Muscle of arm (tissue), 14 donors: ENCODE measurements around the gene OOSP3. TPM values are rescaled to one million over a fixed set of nuclear protein-coding genes. Genes with fewer than 3 reads are reported as not detected.
"Not testable (repeated sequence)": the region's sequence is repeated elsewhere in the genome, so short reads cannot be mapped to it uniquely, and the experiment has no call there.

Source experiments
- DNase-seq: peaks from one replicate; pipeline ENCODE4 v3.0.0-alpha.2; 2013
- long read RNA-seq, 11 donors: transcript quantifications; one replicate each; lab custom pipeline, GENCODE V29; 2026
- polyA plus RNA-seq, 12 donors: library from polyadenylated mRNA; unstranded; fragments of 120-200 nt; gene quantifications; one replicate each; pipeline ENCODE4 v1.2.1, GENCODE V29; 2013; ENCODE audit not compliant: insufficient read length in 12 of 12

The OOSP3 gene, protein sequence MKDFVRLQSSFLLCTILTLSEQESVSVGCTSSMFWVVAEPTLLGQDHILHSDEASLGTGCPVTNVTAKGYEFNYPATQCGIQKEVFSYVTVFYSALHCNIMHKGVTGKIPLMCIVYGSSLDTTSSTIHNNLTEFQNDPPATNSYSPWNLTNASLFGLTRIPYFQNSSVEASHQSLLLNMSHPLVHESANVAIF
- not detected for polyA plus RNA-seq
- long read RNA-seq, donor 1 = 0 reads
- long read RNA-seq, donor 2 = 0 reads
- long read RNA-seq, donor 3 = 0 reads
- long read RNA-seq, donor 4 = 0 reads
- long read RNA-seq, donor 5 = 0 reads
- long read RNA-seq, donor 6 = 0 reads
- long read RNA-seq, donor 7 = 0 reads
- long read RNA-seq, donor 8 = 0 reads
- long read RNA-seq, donor 9 = 0 reads
- long read RNA-seq, donor 10 = 0 reads
- long read RNA-seq, donor 11 = 0 reads

DNA sequence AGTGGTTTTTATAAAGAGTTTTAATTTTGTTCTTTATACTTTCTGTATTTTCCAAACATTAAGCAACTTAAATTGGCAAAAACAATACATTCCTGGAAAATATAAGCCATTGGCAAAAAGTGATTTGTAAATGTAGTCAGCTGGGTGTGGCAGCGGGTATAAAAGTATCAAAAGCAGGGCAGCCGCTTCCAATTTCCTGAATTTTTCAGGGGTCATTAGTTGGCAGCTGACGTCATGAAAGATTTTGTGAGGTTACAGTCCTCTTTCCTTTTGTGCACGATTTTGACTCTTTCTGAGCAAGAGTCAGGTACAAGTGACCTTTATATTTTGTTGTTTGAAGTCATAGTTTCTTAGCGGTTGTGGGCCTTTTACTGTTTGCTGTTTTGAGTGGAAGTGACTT is at the start of gene OOSP3:
TSS of gene OOSP3 (plus strand) at position 208 of the 400 bp plus-strand sequence. CDS start at position 235, 27 bp downstream.
- no peak for DNase-seq

DNA sequence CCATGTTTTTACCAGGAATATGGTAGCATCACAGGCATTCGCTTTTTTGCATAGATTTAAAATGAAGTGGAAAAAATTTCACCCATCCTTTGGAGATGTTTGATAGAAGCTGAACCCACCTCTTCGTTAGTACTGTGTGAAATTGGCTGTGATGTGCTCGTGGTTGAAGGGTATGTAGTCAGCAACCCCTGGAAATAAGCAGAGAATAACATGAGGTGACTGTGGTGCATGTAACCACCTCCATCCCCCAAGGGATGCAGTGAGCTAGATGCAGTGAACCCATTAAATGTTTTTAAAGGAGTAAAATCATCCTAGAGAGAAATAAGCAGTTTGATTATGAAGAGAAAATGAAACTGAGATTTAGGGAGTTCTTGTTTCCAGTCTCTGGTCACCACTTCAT is 49.2 kb upstream of the OOSP3 start:
- DNase-seq = no peak

DNA sequence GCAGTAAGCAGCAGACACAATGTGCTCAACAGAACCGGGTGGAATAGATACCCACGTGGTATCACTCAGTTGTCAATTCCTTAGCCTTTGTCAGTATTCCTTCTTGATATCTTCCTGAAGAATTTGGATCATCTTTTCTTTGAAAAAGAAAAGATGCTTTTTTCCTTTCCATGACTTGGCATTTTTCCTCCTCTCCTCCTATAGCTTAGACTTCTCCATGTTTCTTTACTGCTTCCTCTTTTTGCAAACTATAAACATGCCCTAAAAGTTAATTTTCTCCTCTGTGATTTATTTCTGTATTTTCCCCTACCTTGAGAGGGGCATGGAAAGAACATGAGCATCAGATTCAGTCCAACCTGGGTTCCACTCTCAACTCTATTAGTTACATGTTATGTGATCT is 45.0 kb upstream of the OOSP3 start:
- no peak for DNase-seq

DNA sequence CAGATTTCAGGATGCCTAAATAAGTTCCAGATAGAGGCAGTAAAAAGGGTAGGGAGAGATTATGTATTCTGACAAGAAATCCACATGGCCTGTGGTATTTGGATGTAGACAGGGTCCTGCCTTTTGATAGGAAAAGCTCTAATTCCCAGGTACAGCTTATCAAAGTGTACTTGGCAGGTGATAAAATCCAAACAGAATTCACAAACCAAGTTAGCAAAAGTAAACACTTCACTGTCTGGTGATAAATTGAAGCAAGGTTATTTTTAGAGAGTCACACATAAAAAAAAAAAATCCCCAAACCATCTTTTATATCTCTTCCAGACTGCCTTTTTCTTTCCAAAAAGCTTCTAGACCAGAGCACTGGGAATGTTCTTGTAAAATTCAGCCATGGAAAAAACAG is 39.0 kb upstream of the OOSP3 start:
- DNase-seq = no peak

DNA sequence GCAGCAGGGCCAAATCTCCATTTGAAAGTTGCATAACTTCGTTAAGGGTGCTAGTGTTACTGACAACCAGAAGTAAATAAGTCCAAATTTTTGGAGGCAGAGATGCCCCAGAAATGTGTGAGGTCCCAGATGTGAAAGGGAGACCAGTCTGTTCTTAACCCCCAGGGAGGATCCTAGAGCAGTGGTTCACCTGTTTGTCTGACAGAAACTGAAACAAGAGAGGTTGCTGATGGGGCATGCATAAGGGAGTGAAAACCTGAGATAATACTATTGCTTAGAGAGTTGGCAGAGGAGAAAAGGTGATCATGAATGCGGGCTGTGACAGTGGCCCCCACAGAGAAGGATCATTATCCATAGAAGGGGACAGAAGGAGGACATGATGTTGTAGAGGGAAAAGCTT is 37.1 kb upstream of the OOSP3 start:
- DNase-seq = no peak

DNA sequence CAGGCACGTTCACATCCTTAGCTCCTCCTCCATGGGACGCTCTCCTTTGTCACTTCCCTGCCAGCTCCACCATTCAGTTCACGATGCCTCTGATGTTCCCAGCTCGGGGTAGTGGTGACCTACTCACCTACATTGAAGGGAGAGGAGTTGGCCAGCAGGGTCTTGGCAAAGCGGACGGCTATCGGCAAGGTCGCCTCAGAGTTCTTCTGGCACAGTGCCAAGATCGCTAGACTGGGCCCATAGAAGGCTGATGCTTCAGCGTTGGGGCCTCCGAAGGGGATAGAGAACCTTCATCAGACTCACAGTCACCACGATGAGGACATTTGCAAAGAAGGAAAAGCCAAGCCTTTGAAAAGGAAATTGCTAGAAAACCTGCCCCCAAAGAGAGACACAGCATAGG is 36.3 kb upstream of the OOSP3 start:
- no peak for DNase-seq

DNA sequence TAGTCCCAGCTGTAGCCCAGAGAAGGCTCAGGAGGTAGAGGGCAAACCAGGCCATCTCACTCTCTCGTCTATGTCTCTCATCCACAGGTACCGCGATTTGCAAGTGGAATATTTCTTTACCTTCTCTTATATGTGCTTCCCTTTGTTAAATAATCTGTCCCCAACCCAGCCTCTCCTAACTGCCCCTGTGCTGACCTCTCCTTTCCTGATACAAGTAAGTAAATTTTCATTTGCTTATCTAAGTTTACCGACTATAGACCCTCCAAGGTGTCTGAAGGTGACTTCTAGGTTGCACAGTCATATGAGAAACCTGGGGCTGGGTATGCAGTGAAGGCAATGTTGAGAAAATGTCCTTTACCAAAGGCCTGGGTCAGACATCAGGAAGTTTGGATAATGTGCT is 33.2 kb upstream of the OOSP3 start, which contains the start of gene CBLIF:
TSS of gene CBLIF (minus strand) at position 101 of the 400 bp plus-strand sequence. CDS start at position 55, 46 bp downstream.
- no peak for DNase-seq

DNA sequence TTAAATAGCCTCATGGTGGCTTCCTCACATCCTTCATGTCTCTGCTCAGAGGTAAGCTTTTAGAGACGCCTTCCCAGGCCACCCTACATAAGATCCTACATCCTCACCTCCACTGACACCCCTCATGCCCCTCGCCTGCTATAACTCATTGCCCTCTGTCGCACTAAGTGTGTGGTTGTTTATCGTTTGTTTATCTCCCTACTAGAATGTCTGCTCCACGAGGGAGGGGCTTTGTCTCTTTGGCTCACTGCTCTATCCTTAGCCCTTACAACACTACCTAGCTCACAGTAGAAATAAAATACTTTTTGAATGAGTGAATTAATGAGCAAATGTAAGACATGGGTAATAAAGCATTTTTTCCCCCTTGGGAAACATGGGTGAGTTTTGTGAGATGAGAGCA is 32.0 kb upstream of the OOSP3 start:
- no peak for DNase-seq

DNA sequence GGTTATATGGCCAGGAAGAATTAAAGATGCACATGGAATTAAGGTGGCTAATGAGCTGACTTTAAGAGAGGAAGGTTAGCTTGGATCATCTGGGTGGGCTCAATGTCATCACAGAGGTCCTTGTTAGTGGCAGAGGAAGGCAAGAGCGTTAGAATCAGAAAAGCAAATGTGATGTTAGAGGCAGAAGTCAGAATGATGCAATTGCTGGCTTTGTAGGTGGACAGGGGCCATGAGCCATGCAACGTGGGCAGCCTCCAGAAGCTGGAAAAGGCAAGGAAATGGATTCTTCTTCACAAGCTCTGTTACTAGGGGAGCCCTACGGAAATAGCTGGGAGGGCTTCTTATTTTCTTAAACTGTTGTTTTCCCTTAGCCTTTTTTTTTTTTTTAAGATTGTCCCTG is 31.0 kb upstream of the OOSP3 start:
- no peak for DNase-seq

DNA sequence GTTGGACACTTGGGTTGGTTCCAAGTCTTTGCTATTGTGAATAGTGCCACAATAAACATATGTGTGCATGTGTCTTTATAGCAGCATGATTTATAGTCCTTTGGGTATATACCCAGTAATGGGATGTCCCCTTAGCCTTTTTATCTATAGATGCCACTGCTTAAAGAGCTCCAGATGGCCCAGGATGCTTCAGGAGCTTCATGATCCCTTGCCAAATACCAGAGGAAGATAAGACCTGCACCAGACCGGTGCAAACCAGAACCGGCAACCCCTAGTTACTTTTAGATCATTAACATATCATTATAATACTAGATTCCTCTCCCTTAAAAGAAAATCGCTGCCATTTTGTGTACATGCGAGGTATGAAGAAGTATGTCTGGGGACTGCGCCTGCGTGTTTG is 30.1 kb upstream of the OOSP3 start:
- DNase-seq = not testable (repeated sequence)

DNA sequence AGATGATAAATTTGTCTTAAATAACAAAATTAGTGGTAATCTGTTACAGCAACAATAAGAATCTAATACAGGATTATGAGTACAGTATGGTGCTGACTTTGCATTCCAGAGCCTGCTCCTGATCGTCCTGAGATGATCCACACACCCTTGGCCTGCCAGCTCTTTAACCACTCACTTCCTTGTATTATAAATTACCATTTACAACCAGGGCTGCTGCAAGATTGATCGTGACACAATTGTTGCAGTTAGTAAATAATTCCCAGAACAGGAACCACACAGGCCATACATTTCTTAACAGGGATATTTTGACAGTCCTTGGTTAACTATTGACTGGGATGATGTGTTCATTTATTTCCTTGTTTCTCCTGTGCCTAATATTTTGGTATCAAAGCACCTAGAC is 29.5 kb upstream of the OOSP3 start:
- no peak for DNase-seq

DNA sequence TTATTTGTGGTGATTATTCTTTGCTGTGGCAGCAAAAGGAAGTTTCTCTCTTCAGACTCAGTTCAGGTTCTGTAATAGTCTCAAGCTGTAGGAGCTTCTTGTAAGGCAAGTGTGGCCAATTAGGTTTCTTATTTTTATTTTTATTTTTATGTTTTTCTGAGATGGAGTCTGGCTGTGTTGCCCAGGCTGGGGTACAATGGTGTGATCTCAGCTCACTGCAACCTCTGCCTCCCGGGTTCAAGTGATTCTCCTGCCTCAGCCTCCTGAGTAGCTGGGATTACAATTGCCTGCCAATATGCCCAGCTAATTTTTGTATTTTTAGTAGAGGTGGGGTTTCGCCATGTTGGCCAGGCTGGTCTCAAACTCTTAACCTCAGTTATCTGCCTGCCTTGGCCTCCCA is 29.0 kb upstream of the OOSP3 start:
- not testable (repeated sequence) for DNase-seq

DNA sequence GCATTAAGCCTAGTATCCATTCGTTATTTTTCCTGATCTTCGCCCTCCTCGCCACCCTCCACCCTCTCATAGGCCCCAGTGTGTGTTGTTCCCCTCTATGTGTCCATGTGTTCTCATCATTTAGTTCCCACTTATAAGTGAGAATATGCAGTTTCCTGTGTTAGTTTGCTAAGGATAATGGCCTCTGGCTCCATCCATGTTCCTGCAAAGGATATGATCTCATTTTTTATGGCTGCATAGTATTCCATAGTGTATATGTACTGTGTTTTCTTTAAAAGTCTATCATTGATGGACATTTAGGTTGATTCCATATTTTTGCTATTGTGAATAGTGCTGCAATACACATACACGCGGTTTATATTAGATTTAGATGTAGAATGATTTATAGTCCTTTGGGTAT is 27.2 kb upstream of the OOSP3 start:
- not testable (repeated sequence) for DNase-seq

DNA sequence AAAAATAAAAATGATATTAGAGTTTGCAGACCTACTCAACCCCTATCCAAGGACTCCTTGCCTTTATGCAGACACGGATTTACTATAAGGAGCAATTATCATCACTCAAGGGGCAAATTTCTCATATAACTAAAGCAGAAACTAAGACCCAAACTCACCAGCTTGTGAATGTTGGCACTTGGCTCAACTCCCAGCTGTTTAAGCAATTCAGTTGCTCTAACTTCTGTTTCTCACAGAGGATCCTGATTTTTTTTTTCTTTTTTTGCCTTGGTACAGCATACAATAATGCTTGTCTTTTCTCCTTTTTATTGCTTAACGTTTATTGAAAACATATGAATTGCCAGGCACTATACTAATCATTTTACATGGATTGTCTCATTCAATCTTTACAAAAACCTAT is 23.7 kb upstream of the OOSP3 start:
- no peak for DNase-seq

DNA sequence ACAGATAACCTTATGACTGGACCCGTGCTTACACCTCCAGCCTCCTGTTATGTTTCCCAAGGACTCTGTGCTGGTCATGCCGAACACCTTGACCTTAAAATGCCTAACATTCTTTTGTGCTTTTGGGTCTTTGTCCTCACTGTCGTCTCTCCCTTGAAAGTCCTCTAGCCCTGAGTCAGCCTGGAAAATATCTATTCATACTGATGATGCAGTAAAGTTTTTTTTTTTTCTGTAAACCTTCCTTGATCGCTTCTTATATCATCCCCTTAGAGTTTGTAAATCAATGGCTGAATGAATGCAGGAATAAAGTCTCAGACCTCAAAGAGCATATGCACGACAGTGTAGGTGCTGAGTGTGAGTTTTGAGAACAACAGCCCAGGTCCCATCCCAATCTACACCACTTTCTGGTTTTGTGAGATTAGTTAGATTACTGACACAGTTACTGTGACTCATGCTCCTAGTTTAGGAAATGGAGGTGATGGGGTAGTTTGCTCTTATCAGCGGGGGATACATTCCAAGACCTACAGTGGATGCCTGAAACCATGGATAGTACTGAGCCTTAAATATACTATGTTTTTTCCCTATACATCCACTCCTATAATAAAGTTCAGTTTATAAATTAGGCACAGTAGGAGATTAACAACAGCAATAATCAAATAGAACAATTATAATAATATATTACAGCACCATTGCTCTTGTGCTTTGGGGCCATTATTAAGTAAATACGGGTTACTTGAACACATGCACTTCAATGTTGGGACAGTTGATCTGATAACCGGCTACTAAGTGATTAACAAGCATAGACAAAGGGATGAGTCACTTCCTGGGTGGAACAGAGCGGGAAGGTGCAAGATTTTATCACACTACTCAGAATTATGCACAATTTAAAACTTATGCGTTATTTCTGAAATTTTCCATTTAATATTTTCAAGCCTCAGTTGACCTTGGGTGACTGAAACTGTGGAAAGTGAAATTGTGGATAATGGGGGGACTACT is 20.8 kb upstream of the OOSP3 start:
- no peak for DNase-seq

DNA sequence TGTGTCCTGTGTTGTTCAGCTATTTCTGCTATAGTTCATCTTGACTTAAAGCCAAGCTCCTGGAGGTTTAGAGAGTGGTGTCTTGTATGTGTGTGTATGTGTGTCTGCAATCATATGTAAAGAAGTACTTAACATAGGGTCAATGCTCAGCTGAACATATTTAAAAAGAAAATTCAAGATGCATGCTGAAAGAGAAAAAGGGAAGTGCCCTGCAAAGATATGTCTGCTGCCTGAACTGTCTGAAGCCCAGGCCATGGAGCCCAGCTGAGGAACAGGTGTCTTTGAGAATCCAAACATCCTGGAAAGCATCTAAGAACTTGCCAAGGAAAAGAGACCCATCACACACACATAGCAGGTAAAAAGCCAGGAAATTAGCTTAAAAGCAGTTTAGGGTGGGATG is 18.9 kb upstream of the OOSP3 start:
- DNase-seq = no peak

DNA sequence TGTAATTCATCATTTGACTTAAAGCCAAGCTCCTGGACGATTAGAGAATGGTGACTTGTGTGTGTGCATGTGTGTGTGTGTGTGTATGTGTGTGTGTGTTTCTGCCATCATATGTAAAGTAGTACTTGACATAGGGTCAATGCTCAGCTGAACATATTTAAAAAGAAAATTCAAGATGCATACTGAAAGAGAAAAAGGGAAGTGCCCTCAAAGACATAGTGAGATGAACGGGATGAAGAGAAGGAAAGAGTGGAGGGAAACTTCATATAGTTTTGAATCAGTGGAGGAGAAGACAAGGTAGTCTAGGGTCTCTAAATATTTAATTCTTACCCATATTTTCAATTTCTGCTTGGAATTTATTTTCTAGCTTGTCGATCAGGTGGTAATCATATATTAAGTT is 16.3 kb upstream of the OOSP3 start:
- DNase-seq = no peak

DNA sequence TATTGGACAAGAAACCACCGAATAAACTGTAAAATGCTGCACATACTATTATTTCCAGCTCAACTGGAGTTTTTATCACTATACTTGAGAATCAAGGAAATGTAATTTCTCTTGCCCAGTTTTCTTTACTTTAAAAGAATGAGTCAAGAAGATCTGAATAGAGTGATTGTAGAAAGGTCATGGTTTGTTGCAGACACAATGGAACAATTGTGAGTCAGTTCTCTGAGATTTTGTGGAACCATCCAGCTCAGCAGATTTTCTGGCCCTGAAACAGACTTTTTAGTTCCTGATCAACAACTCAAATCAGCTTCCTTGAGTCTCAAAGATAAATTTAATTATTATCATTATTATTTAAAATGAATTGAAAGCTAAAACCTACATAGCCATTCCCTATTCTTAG is 13.6 kb upstream of the OOSP3 start:
- DNase-seq = no peak

DNA sequence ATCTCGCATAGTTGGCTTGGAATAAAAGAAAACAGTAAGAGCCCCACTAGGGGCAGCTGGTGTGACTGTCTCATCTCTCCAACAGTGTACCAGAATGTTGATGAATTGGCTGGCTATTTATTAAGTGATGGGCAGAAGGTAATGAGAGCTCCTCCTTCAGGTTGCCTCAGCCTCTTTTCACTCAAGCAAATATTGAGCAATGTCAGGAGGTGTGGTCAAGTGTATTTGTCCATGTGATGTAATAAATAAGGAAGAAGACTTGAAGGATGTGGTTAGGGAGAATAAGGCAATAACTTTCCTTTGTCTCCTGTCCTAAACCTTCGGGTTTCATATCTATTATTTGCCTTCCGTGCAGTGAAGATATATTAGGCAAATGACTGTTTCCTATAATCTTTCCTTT is 12.2 kb upstream of the OOSP3 start, which contains the start of gene TCN1:
TSS of gene TCN1 (minus strand) at position 91 of the 400 bp plus-strand sequence. CDS start at position 74, 17 bp downstream.
- DNase-seq = no peak

DNA sequence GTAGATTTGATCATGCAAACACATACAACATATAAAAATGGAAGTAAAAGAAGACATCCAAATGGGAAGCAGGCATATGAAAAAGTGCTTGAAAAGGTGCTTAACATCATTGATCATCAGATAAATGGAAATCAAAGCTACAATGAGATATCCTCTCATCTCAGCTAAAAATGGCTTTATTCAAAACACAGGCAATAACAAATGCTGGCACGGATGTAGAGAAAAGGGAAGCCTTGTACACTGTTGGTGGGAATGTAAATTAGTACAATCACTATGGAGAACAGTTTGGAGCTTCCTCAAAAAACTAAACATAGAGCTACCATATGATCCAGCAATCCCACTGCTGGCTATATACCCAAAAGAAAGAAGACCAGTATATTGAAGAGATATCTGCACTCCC is 11.7 kb upstream of the OOSP3 start:
- DNase-seq = no peak

DNA sequence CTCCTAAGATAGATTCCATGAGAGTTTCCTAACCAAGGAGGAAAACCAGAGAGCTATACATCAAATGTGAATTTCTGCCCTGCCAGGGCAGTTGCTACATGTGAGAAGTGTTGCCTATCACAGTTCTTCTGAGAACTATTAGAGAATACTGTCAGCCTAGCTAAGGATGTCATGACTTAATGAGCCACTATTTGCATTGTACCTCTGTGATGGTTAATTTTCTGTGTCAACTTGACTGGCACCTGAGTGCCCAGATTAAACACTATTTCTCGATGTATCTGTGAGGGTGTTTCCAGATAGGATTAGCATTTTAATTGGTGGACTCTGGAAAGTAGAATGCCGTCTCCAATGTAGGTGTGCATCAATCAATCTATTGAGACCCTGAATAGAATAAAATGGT is 10.6 kb upstream of the OOSP3 start:
- no peak for DNase-seq

DNA sequence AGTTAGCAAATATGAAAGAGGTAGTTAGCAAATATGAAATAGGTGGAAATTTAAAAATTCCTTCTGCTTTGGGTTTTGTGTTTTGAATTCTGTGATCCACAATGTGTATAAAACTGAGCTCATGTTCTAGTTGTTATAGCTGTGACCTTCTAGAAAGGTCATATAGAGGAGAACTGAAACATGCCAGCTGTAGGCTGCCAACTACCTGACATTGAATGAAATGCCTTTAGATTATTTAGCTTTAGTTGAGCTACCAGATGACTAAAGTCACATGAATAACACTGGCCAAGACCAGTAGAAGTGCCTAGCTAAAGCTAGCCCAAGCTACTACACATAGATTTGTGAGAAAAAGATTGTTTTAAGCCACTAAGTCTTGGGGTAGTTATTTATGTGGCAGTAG is 6.5 kb upstream of the OOSP3 start:
- DNase-seq = no peak
